ENCODE data around the gene FLNC.

GRCh38 chr7:128854396-128854795 lies 24.2 kb downstream of the FLNC start:
- TF ChIP-seq, protein P1, sequence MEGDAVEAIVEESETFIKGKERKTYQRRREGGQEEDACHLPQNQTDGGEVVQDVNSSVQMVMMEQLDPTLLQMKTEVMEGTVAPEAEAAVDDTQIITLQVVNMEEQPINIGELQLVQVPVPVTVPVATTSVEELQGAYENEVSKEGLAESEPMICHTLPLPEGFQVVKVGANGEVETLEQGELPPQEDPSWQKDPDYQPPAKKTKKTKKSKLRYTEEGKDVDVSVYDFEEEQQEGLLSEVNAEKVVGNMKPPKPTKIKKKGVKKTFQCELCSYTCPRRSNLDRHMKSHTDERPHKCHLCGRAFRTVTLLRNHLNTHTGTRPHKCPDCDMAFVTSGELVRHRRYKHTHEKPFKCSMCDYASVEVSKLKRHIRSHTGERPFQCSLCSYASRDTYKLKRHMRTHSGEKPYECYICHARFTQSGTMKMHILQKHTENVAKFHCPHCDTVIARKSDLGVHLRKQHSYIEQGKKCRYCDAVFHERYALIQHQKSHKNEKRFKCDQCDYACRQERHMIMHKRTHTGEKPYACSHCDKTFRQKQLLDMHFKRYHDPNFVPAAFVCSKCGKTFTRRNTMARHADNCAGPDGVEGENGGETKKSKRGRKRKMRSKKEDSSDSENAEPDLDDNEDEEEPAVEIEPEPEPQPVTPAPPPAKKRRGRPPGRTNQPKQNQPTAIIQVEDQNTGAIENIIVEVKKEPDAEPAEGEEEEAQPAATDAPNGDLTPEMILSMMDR (IDR thresholded peaks at IDR 0.05; ENCODE audit: insufficient read depth, low read length, poor library complexity, severe bottlenecking): no peak
- no peak for TF ChIP-seq EZH2phosphoT487 (conservative IDR thresholded peaks at IDR 0.05; ENCODE audit: low read length)

All from SU-DHL-6 (cell line).